HG02970 (cell line): ENCODE data around the gene KRT15.

Experiments
- ATAC-seq: cut with Tn5 transposase; IDR thresholded peaks from one replicate; pipeline ENCODE4 v1.9.1; 2021; ENCODE audit warnings: mild to moderate bottlenecking, moderate library complexity, moderate number of reproducible peaks; ENCODE audit not compliant: unreplicated experiment, low FRiP score

KRT15 gene

GRCh38 chr17:41507315-41507880, 11.3 kb downstream of the KRT15 start:
- no peak for ATAC-seq

- no peak for ATAC-seq
Measured at GRCh38 chr17:41505809-41506767, 12.6 kb downstream of the KRT15 start.

- ATAC-seq: no peak
Measured at GRCh38 chr17:41505007-41505808, 13.5 kb downstream of the KRT15 start, which contains the start of gene KRT13. TSS of gene KRT13 (minus strand) at chr17:41505612. CDS start at chr17:41505550, 62 bp downstream.

GRCh38 chr17:41504246-41504977, 14.3 kb downstream of the KRT15 start:
- ATAC-seq: no peak

- no peak for ATAC-seq
Measured at GRCh38 chr17:41503202-41503601, 15.5 kb downstream of the KRT15 start.

- no peak for ATAC-seq
Measured at GRCh38 chr17:41500131-41500911, 18.4 kb downstream of the KRT15 start.

GRCh38 chr17:41499714-41500113, 19.0 kb downstream of the KRT15 start:
- ATAC-seq: no peak

- ATAC-seq: no peak
Measured at GRCh38 chr17:41498276-41498675, 20.4 kb downstream of the KRT15 start.

GRCh38 chr17:41496803-41497484, 21.7 kb downstream of the KRT15 start:
- no peak for ATAC-seq

- no peak for ATAC-seq
Measured at GRCh38 chr17:41494524-41494923, 24.2 kb downstream of the KRT15 start.

- no peak for ATAC-seq
Measured at GRCh38 chr17:41492771-41493170, 25.9 kb downstream of the KRT15 start.

GRCh38 chr17:41492351-41492750, 26.3 kb downstream of the KRT15 start:
- ATAC-seq: no peak

- no peak for ATAC-seq
Measured at GRCh38 chr17:41491476-41491875, 27.2 kb downstream of the KRT15 start.

- ATAC-seq: no peak
Measured at GRCh38 chr17:41490000-41490990, 28.4 kb downstream of the KRT15 start.

GRCh38 chr17:41489531-41489930, 29.2 kb downstream of the KRT15 start, which contains the start of gene KRT36:
TSS of gene KRT36 (minus strand) at chr17:41489910. CDS start at chr17:41489864, 46 bp downstream.
- ATAC-seq: no peak

- ATAC-seq: no peak
Measured at GRCh38 chr17:41486809-41487530, 31.7 kb downstream of the KRT15 start.

GRCh38 chr17:41486316-41486715, 32.4 kb downstream of the KRT15 start:
- no peak for ATAC-seq
